Measurements from ENCODE around the gene CDY2B.
"Not testable (repeated sequence)": the region's sequence is repeated elsewhere in the genome, so short reads cannot be mapped to it uniquely, and the experiment has no call there.

- TF ChIP-seq CTCF, POLR2A (IDR thresholded peaks at IDR 0.05): not testable (repeated sequence)
Measured at GRCh38 chrY:17870737-17871136, 9.3 kb downstream of the CDY2B start.

All from uterus (tissue), 2 donors.